DMS79 (cell line): ENCODE results near the gene CLPSL2.
A peak's percentile ranks its signal among the peaks of the same experiment; 100 is the strongest.

ENCODE experiments used
- DNase-seq: peaks from one replicate; lab custom pipeline; 2025; lab: John Stamatoyannopoulos, UW

CLPSL2 gene

DNA sequence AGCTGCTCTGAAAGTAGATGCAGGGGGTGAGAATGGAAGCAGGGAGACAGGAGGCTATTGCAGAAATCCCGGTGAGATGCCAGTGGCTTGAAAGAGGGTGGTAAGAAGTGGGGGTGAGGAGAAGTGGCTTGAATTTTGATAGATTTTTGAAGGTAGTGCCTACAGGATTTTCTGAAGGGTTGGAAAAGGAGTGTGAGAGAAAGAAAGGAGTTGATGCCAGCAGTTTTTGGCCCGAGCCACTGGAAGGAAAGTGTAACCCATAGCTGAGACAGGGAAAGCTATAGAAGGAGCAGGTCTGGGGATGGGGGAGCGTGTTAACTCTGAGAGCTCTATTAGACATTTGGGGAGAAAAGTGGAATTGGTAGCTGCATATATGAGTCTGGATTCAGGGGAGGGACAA, 29.9 kb upstream of the CLPSL2 start:
- no peak for DNase-seq

DNA sequence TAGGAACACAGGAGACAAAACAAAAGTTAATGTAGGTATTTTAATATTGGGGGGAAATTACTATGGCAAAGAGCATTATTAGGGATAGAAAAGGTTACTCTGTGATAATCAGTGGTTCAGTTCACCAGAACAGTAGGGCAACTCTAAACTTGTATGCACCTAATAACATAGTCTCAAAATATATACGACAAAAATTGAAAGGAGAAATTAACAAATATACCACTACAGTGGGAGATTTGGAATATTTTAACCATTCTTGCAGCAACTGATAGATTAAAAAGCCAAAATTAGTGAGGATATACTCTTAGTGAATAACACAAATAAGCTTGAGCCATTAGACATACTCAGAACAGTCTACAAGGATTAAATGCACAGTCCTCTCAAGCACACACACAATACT, 28.5 kb upstream of the CLPSL2 start:
- no peak for DNase-seq

DNA sequence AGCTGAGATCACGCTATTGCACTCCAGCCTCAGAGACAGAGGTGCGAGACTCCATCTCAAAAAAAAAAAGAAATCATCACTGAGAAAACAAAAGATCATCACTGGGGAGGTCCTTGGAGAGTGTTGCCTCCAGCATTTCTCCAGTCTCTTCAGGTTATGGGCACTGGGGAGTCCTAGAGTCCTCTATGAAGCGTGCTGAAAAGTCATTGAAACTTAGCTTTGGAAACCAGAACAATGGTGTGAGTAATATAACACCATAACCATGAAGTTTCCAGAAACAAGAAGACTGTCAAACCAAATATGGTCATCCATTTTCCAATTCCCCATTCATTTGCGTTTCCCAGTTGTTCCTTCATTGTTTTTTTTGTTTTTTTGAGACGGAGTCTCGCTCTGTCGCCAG, 25.8 kb upstream of the CLPSL2 start:
- DNase-seq = no peak

DNA sequence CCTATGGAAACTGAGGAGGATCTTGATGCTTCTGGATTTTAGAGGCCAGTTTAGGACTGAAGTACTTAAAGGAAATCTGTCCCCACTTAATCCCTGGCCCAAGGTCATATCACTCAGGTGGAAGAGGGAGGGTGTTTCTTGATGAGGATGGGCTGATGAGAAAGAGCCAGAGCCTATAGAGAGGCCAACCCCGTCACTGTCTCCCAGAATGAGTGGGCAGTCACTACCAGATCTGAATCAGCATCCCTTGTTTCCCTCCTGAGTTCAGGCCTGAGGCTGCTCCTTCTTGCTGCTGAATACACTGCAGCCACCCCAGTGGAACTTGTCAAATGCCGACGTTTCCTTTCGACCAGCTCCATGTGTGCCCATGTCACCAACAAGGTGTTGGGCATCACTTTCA, 24.8 kb upstream of the CLPSL2 start:
- no peak for DNase-seq

DNA sequence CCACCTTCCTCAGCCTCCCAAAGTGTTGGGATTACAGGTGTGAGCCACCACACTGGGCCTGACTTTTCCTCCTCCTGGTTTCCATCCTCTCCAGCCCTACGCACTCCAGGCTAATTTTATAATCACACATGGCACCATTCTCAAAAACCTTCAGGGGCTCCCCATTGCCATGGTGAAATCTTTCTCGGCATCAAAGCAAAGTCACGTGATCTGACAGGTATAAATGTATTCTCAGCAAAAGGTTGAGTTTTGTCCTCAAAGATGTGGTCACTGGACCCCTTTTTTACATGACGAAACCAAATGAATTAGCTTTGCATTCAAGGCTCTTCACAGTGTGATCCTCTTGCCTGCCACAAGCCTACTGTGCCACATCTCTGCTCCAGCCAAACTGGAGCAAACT, 24.1 kb upstream of the CLPSL2 start:
- DNase-seq = no peak

DNA sequence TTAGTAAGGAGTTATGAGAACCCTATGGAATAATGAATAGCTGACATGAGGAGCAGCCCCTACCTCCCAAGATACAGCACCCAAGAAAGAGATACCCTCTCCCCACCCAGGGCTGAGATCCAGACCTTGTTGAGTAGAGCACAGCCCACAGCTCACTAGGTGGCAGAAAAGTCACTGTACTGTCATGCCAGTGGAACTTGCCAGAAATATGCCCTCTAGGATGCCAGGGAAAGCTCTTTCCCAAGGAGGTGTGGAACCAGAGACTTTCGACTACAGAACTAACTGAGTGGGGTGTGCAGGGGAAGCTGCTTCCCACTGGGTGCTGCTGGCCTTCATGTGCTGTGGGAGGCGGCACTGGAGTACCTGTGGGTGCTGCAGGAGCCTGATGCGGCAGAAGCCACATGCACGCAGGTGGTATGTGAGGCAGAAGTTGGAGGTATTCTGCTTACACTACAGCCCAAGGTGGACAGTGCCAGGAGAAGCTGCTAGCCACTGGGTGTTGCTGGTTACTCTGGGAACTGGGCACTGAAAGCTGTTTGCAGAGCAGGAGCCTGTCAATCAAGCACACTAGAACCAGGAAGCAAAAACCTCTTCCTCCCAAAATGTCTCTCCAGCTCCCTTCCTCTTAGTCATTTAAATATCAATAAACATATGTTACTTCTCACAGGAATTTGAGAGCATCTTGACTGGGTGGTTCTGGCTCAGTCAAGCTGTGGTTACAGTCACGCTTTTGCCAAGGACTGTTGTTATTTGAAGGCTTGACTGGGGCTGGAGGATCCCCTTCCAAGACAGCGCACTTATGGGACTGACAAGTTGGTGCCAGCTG, 21.7 kb upstream of the CLPSL2 start:
- DNase-seq = peak; percentile 98

DNA sequence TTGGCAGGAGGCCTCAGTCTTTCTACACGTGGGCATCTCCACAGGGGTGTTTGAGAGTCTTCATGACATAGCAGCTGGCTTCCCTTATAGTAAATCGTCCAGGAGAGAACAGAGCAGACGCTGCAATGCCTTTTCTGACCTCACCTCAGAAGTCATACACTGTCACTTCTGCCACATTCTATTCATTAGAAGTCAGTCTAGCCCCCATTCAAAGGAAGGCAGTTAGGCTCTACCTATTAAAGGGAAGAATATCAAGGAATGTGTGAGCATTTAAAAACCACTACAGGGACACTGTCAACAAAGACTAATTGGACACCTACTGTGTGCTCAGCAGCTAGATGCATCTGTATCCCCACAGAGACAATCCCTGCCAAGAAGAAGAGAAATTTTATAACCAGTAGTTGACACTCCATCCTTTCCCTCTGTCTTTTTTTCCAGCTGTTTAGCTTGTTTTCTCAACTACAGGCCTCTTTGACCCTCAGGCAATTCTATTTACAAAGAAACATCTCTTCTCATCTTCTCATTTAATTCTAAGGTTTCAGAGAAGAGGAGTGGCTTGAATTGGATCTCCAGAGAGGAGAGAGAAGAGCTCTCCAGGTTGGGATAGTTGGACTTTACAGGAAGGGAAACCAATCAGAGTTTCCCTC, 21.0 kb upstream of the CLPSL2 start:
- DNase-seq = no peak

DNA sequence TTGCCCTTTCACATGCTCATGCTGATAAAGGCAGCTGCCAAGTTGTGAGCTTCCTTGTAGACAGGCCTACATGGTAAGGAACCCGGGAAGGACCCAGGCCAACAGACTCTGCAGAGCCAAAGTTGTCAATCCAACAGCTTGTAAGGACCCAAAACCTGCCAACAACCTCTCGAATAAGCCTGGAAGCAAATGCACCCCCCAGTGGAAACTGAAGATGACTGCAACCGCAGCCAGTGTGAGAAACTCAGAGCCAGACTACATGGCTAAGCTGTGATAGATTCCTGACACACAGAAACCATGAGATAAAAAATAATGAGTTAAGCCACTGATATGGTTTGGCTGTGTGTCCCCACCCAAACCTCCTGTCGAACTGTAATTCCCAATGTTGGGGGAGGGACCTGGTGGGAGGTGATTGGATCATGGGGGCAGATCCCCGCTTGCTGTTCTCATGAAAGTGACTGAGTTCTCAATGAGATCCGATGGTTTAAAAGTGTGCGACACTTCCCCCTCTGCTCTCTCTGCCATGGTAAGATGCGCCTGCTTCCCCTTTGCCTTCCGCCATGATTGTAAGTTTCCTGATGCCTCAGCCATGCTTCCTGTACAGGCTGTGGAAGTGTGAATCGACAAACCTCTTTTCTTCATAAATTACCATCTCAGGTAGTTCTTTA, 18.8 kb upstream of the CLPSL2 start:
- no peak for DNase-seq

DNA sequence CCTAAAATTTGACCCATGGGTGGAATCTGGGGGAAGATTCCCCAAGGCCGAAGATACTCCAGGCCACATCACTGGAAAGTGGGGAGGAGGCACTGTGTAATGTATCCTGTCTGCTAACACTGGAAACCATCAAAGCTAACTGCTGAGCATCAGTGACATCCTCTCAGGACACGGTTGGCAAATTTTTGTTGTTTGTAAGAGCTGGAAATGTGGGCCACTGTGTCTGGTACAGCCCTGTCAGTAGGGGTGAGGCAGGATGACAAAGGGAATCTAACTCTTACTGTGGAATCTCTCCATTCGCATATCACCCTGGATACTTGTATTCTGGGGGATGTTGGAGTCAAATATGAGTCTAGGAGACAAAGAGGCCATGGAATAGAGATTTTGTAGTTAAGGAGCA, 17.0 kb upstream of the CLPSL2 start:
- DNase-seq = no peak

DNA sequence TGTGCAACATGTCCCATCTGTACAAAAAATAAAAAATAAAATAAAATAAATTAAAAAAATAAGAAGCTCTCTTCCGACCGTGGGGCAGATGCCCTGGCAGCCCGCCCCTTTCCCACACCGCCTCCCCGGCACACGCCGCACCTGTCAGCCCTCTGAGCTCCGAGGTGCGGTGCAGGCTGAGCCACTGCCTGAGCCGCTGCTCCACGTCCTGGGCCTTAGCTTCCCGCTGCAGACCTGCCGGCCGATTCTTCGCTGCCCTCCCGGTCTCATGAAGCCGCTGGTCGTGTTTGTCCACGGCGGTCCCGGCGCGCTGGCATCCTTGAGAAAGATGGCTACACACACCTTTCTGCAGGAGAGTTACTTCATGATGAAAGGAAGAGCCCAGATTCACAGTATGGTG, 10.7 kb upstream of the CLPSL2 start:
- DNase-seq = no peak

DNA sequence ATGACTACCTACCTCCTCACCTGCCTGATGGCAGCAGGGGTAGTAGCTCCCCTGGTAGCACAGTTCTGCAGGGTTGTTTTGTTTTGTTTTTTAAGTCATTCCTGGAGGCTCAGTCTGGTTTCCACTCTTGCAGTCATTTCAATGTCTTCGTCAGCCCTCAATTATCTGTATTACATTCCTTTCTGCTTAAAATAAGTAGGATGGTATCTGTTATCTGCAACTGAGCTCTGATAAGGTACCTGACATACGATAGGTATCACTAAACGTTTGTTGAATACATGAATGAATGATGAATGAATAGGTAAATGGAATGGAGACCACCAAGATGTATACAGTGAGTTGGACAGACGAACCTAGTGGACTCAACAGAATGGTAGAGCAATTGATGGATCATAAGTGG, 7.2 kb upstream of the CLPSL2 start:
- no peak for DNase-seq

DNA sequence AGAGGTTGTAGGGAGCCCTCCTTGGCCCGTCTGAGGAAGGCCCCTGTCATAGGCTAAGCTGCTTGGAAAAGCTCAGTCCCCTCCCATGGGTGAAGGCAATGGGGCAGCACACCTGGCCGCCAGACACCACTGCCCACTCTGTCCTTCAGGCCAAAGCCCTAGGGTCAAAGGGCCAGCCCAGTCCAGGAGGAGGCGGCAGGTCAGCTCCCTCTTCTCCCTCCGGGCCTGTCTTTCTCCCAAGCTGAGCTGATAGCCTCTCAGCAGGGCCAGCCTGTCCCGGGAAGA, 5.1 kb upstream of the CLPSL2 start:
- DNase-seq = no peak

DNA sequence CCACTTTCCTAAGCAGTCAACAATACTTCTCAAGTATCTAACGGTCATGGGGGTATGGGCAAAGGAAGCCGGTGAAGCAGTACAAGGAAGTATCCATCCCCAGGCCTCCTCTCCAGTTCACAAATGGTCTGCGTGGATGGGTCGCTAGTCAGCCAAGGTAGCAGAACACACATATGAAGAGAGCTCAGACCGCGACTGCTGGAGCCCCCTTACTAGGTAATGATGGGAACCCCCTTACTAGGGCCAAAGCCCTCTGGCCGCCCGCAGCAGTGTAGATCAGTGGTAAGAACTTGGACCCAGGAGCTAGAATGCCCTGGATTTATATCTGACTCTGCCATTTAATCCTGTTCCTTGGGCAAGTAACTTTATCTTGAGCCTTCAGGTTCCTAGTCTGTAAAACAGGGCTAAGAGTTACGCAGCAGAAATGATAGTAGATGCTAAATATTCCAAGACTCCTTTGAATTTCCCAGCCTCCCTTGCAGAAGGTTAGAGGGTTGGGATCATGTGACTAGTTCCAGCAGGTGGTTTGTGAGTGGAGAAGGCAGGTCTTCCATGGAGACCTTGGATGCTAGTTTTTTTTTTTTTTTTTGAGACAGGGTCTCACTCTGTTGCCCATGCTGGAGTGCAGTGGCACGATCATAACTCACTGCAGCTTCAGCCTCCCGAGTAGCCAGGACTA, 2.1 kb upstream of the CLPSL2 start:
- no peak for DNase-seq

DNA sequence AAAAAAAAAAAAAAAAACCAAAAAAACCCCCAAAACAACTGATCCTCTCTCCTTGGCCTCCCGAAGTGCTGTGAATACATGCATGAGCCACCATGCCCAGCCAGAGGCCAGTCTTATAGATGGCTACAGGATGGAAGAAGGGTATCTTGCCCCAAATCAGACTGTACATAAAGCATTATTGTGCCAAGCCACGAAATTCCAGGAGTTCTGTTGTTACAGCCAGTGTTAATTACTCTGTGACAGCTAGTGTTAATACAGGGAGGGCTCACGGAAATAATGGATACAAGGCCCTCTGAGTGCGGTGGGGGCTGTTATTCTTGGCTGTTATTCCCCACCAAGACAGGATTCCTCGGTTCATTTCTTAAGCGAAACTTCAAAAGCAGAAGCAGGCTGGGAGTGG, 1.4 kb upstream of the CLPSL2 start:
- no peak for DNase-seq

DNA sequence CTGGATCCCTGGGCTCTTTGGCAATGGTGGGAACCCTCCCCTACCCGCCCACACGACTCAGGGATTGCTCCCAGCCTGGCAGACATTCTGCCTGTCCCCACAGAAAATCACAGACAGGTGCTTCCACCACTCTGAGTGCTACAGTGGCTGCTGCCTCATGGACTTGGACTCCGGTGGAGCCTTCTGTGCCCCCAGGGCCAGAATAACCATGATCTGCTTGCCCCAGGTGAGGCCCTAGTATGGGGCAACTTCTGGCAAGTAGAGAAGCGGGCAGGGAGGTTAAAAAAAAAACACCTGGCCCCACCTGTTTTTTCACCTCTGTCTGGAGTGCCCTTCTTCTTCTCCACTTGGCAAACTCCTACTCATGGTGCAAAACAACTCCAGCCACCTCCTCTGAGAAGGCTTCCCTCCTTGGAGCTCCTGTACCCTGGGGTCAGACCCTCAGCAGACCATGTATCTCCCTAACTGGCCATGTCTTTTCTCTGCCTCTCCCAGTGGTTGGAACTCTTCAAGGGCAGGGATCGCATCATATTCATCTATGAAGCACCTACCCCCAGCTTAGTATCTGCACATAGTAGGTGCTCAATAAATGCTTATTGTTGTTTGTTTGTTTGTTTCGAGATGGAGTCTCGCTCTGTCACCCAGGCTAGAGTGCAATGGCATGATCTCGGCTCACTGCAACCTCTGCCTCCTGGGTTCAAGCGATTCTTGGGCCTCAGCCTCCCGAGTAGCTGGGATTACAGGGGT, 1.1 kb downstream of the CLPSL2 start:
- DNase-seq = no peak

DNA sequence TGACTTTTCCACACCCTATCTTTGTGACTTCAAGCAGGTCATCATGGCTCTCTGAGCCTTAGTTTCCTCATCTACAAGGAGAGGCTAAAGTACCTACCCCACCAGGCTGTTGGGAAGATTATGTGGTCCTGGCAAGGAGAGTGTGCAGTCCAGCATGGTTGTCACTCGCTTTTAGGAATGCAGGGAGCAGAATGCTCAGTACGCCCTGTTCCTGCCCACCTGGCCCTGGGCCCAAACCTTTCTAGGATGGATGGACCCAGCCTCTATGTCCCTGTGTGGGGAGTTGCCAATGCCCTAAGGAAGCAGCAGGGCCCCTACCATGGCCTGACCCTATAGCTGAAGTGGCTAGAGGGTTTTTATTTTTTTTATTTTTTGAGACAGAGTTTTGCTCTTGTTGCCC, 2.0 kb downstream of the CLPSL2 start:
- DNase-seq = no peak

DNA sequence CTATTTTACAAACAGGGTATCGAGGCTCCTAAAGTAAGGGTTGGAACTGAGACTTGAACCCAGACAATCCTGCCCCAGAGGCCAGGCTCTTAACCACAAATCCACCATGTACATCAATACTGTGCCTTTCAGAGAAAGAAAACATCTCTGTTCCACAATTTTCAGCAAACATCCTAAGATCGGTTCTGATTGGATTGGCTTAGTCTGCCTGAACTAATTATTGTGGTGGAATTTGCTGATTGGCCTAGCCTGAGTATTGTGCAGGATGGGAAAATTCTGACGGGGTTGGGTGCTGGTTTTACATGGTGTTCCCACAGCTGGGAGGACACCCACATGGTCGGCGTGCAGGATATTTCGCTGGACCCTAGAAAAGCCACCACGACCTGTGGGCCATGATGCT, 4.3 kb downstream of the CLPSL2 start, which contains the start of gene CLPSL1:
CLPSL1 (plus strand) TSS at position 301 of the 400 bp plus-strand sequence; CDS start at position 393, 92 bp downstream.
- no peak for DNase-seq

DNA sequence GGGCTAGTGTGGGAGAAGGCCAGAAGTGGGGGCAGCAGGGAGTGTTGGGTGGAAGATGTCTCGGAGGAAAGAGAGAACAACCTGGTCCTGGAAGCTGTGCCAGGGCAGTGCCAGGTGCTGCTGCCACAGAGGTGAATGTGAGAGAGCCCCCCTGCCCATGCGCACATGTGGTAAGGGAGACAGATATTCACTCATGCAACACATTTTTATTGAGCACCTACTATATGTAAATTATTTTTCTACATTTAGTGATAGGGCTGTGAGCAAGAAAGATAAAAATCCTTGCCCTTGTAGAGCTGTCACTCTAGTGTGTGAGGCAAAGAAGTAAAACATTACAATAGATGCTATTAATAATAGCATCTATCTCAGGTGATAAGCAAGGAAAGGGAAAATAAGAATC, 4.9 kb downstream of the CLPSL2 start:
- DNase-seq = no peak

DNA sequence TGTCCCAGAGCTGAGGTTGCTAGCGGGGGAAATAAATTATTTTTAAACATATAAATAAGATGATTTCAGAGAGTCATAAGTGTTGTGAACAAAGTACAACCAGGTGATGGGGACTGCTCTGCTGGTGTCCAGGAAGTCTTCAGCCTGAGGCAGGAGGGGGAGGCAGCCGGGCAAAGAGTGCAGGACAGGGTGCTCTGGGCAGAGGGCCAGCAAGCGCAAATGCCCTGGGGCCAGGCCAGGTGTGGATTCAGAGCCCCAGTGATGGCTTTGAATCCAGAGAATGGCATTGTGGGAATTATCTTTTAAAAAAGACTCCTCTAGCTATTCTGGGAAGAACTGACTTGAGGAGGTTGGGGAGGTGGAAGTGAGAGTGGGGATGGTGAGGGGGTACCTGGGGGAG, 6.0 kb downstream of the CLPSL2 start:
- no peak for DNase-seq

DNA sequence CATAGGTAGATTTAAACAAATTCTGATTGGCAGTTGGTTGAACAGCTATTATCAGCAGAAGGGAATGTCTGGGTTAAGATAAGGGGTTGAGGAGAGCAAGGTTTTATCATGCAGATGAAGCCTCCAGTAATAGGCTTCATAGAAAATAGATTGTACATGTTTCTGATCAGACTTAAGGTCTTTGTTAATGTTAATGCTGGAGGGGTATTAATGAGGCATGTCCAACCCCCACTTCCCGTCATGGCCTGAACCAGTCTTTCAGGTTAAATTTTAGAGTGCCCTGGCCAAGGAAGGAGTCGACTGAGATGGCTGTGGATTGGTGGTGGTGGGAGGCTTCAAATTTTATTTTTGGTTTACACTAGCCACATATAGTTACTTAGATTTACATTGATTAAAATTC, 7.8 kb downstream of the CLPSL2 start:
- DNase-seq = no peak

DNA sequence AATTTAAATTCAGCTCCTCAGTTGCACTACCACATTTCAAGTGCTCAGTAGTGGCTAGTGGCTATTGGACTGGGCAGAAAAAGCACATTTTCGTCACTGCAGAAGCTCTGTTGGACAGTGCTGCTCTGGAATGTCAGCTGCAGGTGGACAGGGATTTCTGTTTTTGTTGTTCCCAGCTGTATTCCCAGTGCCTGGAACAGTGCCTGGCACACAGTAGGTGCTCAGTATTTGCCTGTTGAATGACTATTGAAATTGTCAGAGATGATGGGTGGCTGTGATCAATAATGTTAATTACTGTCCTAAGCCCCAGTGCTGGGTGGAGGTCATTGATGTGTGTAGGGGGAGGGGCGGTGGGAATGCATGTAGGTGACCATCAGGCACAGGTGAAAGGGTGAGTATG, 9.9 kb downstream of the CLPSL2 start:
- no peak for DNase-seq

DNA sequence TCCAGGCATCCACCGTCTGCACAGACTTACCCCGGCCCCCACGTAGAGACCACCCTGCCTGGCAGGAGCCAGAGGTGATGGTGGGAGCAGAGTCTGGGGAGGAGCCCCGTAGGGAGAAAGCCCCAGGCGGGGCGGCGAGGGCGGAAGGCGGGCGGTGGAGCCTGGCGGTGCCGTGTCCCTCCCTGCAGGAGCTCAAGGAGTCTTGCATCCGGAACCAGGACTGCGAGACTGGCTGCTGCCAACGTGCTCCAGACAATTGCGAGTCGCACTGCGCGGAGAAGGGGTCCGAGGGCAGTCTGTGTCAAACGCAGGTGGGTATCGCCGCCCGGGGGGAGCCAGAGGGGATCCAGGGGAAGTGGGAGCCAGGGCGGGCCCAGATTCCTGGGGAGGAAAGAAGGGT, 10.4 kb downstream of the CLPSL2 start:
- peak; percentile 30 for DNase-seq
